NCI-H748 treated with DMSO at 0.1 percent for 48 hours (cell line): ENCODE measurements around the gene OR8D2.
"Not testable (repeated sequence)": the region's sequence is repeated elsewhere in the genome, so short reads cannot be mapped to it uniquely, and the experiment has no call there.

Experiments used
- DNase-seq: peaks from one replicate; lab custom pipeline; 2025; lab: John Stamatoyannopoulos, UW

The OR8D2 gene

GRCh38 chr11:124285610-124286344 is 34.2 kb downstream of the OR8D2 start:
- DNase-seq = no peak

- no peak for DNase-seq
Measured at GRCh38 chr11:124278261-124278660, 41.7 kb downstream of the OR8D2 start.

GRCh38 chr11:124277804-124278203 is 42.2 kb downstream of the OR8D2 start:
- DNase-seq = no peak

GRCh38 chr11:124277207-124277606 is 42.8 kb downstream of the OR8D2 start:
- DNase-seq = no peak

- DNase-seq = no peak
Measured at GRCh38 chr11:124276081-124276480, 43.9 kb downstream of the OR8D2 start.

- DNase-seq = no peak
Measured at GRCh38 chr11:124274000-124274399, 46.0 kb downstream of the OR8D2 start.

- DNase-seq = not testable (repeated sequence)
Measured at GRCh38 chr11:124270886-124271285, 49.1 kb downstream of the OR8D2 start.
